Measurements from ENCODE around the gene ITIH4. TPM values are rescaled to one million over a fixed set of nuclear protein-coding genes. Genes with fewer than 3 reads are reported as not detected.

ITIH4 gene
- total and polyA plus RNA-seq, 9 of the 15 experiments (the other 6 are each of a cell fraction or from before 2014, with no cell fraction given), result 0.09 to 0.62 (median 0.20) TPM; not detected in 6

- no peak for TF ChIP-seq ZNF407 (IDR thresholded peaks at IDR 0.05; ENCODE audit: low read depth)
- TF ChIP-seq MAFK (IDR thresholded peaks at IDR 0.05; ENCODE audit: low read length), result peak; percentile 32
- TF ChIP-seq IRF1 (CRISPR knock-in tag; IDR thresholded peaks at IDR 0.05; ENCODE audit: borderline replicate concordance), result no peak
- peak; percentile 72 for TF ChIP-seq ZNF316 (IDR thresholded peaks at IDR 0.05)
- no peak for TF ChIP-seq FOXK1 (CRISPR knock-in tag; IDR thresholded peaks at IDR 0.05; ENCODE audit: borderline replicate concordance)
- no peak for TF ChIP-seq NR4A1 (CRISPR knock-in tag; IDR thresholded peaks at IDR 0.05)
- TF ChIP-seq NR4A1 (tag; IDR thresholded peaks at IDR 0.05), result no peak
- peak; percentile 39 for TF ChIP-seq MAFF (IDR thresholded peaks at IDR 0.05; ENCODE audit: low read length)
- peak; percentile 52; the same call in 1 of the 2 replicates for TF ChIP-seq C11orf30 (IDR thresholded peaks at IDR 0.05; ENCODE audit: low read depth)
- no peak for TF ChIP-seq SMC3 (conservative IDR thresholded peaks at IDR 0.05; ENCODE audit: insufficient read depth, low read depth, low read length)
These were observed 487 bp downstream of the ITIH4 start (continued) for GRCh38 chr3:52829906-52830463.

Measured in K562 (cell line).